Measurements from ENCODE around the gene IRF2BP1.

Gene IRF2BP1

GRCh38 chr19:45933759-45934158 is 47.8 kb upstream of the IRF2BP1 start:
- no peak for DNase-seq (ENCODE audit: low read depth in 1 of 2, low spot score in 1 of 2)
- no peak overlapping the region for H3K27ac ChIP-seq (replicated peaks)
- H3K4me3 ChIP-seq (replicated peaks; ENCODE audit: insufficient read depth, low read length): no peak overlapping the region
- H3K27me3 ChIP-seq (ENCODE audit: insufficient read depth, poor library complexity, severe bottlenecking): peaks cover 4% of the 10 kb centered on the region
- TF ChIP-seq SPI1 (IDR thresholded peaks at IDR 0.05; ENCODE audit: borderline replicate concordance, low read depth) (no peak), REST (IDR thresholded peaks at IDR 0.05; ENCODE audit: insufficient replicate concordance, low read depth) (no peak), POLR2AphosphoS5 (IDR thresholded peaks at IDR 0.05; ENCODE audit: low read depth) (no peak)
- TF ChIP-seq, protein P1, sequence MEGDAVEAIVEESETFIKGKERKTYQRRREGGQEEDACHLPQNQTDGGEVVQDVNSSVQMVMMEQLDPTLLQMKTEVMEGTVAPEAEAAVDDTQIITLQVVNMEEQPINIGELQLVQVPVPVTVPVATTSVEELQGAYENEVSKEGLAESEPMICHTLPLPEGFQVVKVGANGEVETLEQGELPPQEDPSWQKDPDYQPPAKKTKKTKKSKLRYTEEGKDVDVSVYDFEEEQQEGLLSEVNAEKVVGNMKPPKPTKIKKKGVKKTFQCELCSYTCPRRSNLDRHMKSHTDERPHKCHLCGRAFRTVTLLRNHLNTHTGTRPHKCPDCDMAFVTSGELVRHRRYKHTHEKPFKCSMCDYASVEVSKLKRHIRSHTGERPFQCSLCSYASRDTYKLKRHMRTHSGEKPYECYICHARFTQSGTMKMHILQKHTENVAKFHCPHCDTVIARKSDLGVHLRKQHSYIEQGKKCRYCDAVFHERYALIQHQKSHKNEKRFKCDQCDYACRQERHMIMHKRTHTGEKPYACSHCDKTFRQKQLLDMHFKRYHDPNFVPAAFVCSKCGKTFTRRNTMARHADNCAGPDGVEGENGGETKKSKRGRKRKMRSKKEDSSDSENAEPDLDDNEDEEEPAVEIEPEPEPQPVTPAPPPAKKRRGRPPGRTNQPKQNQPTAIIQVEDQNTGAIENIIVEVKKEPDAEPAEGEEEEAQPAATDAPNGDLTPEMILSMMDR (IDR thresholded peaks at IDR 0.05; ENCODE audit: insufficient read depth, low read length): no peak

DNA sequence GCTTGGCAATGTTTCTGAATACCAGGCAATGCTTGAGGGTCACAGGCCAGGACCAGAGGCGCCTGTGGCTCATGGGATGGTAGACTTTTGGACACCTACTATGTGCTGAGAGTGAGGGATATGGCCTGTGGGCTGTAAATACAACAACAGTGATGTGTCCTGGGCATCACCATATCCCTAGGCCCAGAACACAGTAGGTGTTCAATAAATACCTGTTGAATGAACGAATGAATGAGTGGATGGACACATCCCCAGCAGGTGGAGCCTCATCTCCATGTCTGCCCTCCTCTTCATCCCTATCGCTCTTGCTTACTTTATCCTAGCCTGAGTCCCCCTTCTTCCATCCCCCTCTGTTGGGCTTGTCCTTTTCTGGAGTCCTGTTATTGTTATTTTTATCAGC is 45.1 kb upstream of the IRF2BP1 start:
- H3K4me3 ChIP-seq (replicated peaks; ENCODE audit: insufficient read depth, low read length): no peak overlapping the region
- no peak for TF ChIP-seq SPI1 (IDR thresholded peaks at IDR 0.05; ENCODE audit: borderline replicate concordance, low read depth)
- TF ChIP-seq GABPA (IDR thresholded peaks at IDR 0.05; ENCODE audit: low read depth): no peak
- no peak for TF ChIP-seq REST (IDR thresholded peaks at IDR 0.05; ENCODE audit: insufficient replicate concordance, low read depth)
- no peak for TF ChIP-seq POLR2AphosphoS5 (IDR thresholded peaks at IDR 0.05; ENCODE audit: low read depth)
- TF ChIP-seq, protein P1 (IDR thresholded peaks at IDR 0.05; ENCODE audit: insufficient read depth, low read length): no peak
- no peak for DNase-seq (ENCODE audit: low read depth in 1 of 2, low spot score in 1 of 2)
- no peaks in the 10 kb centered on the region for H3K27me3 ChIP-seq (ENCODE audit: insufficient read depth, poor library complexity, severe bottlenecking)
- no peak overlapping the region for H3K27ac ChIP-seq (replicated peaks)

DNA sequence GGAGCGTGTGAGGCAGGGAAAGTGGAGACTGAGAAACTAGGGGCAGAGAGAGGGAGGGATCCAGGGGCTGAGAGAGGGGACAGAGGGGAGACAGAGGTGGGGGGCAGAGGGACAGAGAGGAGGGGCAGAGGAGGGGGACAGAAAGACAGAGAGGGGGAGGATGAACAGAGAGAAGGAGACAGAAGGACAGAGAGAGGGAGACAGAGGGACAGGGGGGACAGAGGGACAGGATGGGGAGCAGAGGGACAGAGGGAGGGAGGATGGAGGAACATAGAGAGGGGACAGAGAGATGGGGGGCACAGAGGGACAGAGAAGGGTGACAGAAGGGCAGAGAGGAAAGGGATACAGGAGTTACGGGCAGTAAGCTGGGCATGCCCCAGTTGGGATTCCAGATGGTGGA is 43.3 kb upstream of the IRF2BP1 start:
- no peak for DNase-seq (ENCODE audit: low read depth in 1 of 2, low spot score in 1 of 2)
- Histone ChIP-seq H3K27ac (replicated peaks) (no peak overlapping the region), H3K27me3 (ENCODE audit: insufficient read depth, poor library complexity, severe bottlenecking) (no peaks in the 10 kb centered on the region), H3K4me3 (replicated peaks; ENCODE audit: insufficient read depth, low read length) (no peak overlapping the region)
- TF ChIP-seq SPI1 (IDR thresholded peaks at IDR 0.05; ENCODE audit: borderline replicate concordance, low read depth) (no peak), GABPA (IDR thresholded peaks at IDR 0.05; ENCODE audit: low read depth) (no peak), REST (IDR thresholded peaks at IDR 0.05; ENCODE audit: insufficient replicate concordance, low read depth) (no peak), POLR2AphosphoS5 (IDR thresholded peaks at IDR 0.05; ENCODE audit: low read depth) (no peak)
- TF ChIP-seq, protein P1 (IDR thresholded peaks at IDR 0.05; ENCODE audit: insufficient read depth, low read length): no peak

Data from HL-60 (cell line).